Measurements from ENCODE around the gene TBL1XR1.

The TBL1XR1 gene

GRCh38 chr3:176994891-176995781 is 202.1 kb downstream of the TBL1XR1 start:
- no peak overlapping the region for H3K27ac ChIP-seq
- TF ChIP-seq CTCF (conservative IDR thresholded peaks at IDR 0.05; ENCODE audit: low read depth, low read length), result no peak
- H3K4me2 ChIP-seq, result no peak overlapping the region
- no peaks in the 10 kb centered on the region for H3K79me2 ChIP-seq (ENCODE audit: insufficient read depth, low read depth)
- H3K27me3 ChIP-seq (ENCODE audit: insufficient read depth, low read depth), result no peaks in the 10 kb centered on the region
- no peaks in the 10 kb centered on the region for H4K20me1 ChIP-seq (ENCODE audit: insufficient read depth)
- no peak overlapping the region for H3K4me3 ChIP-seq (IDR thresholded peaks at IDR 0.05; ENCODE audit: insufficient read depth, low read depth, low read length)
- no peaks in the 10 kb centered on the region for H3K4me1 ChIP-seq (ENCODE audit: low read depth, poor library complexity, severe bottlenecking)
- H3K9ac ChIP-seq, result no peak overlapping the region
- H3K36me3 ChIP-seq (ENCODE audit: insufficient read depth), result no peaks in the 10 kb centered on the region
- H2AFZ ChIP-seq (ENCODE audit: low read depth), result no peak overlapping the region

GRCh38 chr3:176994393-176994792 is 202.9 kb downstream of the TBL1XR1 start:
- Histone ChIP-seq H3K36me3 (ENCODE audit: insufficient read depth) (no peaks in the 10 kb centered on the region), H3K79me2 (ENCODE audit: insufficient read depth, low read depth) (no peaks in the 10 kb centered on the region), H3K9ac (no peak overlapping the region), H2AFZ (ENCODE audit: low read depth) (no peak overlapping the region), H3K27me3 (ENCODE audit: insufficient read depth, low read depth) (no peaks in the 10 kb centered on the region), H3K4me2 (no peak overlapping the region), H3K4me3 (IDR thresholded peaks at IDR 0.05; ENCODE audit: insufficient read depth, low read depth, low read length) (no peak overlapping the region), H4K20me1 (ENCODE audit: insufficient read depth) (no peaks in the 10 kb centered on the region), H3K4me1 (ENCODE audit: low read depth, poor library complexity, severe bottlenecking) (peaks cover 3% of the 10 kb centered on the region), H3K27ac (no peak overlapping the region)
- TF ChIP-seq CTCF (conservative IDR thresholded peaks at IDR 0.05; ENCODE audit: low read depth, low read length), result no peak

GRCh38 chr3:176992978-176993377 is 204.3 kb downstream of the TBL1XR1 start:
- Histone ChIP-seq H3K36me3 (ENCODE audit: insufficient read depth) (no peaks in the 10 kb centered on the region), H3K9ac (no peak overlapping the region), H4K20me1 (ENCODE audit: insufficient read depth) (no peaks in the 10 kb centered on the region), H3K4me2 (no peak overlapping the region), H2AFZ (ENCODE audit: low read depth) (no peak overlapping the region), H3K27me3 (ENCODE audit: insufficient read depth, low read depth) (no peaks in the 10 kb centered on the region), H3K4me1 (ENCODE audit: low read depth, poor library complexity, severe bottlenecking) (peaks cover 15% of the 10 kb centered on the region), H3K79me2 (ENCODE audit: insufficient read depth, low read depth) (no peaks in the 10 kb centered on the region), H3K4me3 (IDR thresholded peaks at IDR 0.05; ENCODE audit: insufficient read depth, low read depth, low read length) (no peak overlapping the region), H3K27ac (no peak overlapping the region)
- TF ChIP-seq CTCF (conservative IDR thresholded peaks at IDR 0.05; ENCODE audit: low read depth, low read length), result no peak

GRCh38 chr3:176992565-176992964 is 204.7 kb downstream of the TBL1XR1 start:
- H3K27me3 ChIP-seq (ENCODE audit: insufficient read depth, low read depth), result no peaks in the 10 kb centered on the region
- no peak overlapping the region for H3K27ac ChIP-seq
- H4K20me1 ChIP-seq (ENCODE audit: insufficient read depth), result no peaks in the 10 kb centered on the region
- H3K4me3 ChIP-seq (IDR thresholded peaks at IDR 0.05; ENCODE audit: insufficient read depth, low read depth, low read length), result no peak overlapping the region
- no peak for TF ChIP-seq CTCF (conservative IDR thresholded peaks at IDR 0.05; ENCODE audit: low read depth, low read length)
- peaks cover 19% of the 10 kb centered on the region for H3K4me1 ChIP-seq (ENCODE audit: low read depth, poor library complexity, severe bottlenecking)
- H3K79me2 ChIP-seq (ENCODE audit: insufficient read depth, low read depth), result no peaks in the 10 kb centered on the region
- H3K9ac ChIP-seq, result no peak overlapping the region
- H3K36me3 ChIP-seq (ENCODE audit: insufficient read depth), result no peaks in the 10 kb centered on the region
- H3K4me2 ChIP-seq, result no peak overlapping the region
- H2AFZ ChIP-seq (ENCODE audit: low read depth), result no peak overlapping the region
